Hippocampal formation (tissue), 2 donors: ENCODE results near the gene GUCD1.
A peak's percentile ranks its signal among the peaks of the same experiment; 100 is the strongest.

Experiments
- DNase-seq, 2 donors: peaks; one replicate each; lab custom pipeline; 2025; lab: John Stamatoyannopoulos, UW

Gene GUCD1

DNA sequence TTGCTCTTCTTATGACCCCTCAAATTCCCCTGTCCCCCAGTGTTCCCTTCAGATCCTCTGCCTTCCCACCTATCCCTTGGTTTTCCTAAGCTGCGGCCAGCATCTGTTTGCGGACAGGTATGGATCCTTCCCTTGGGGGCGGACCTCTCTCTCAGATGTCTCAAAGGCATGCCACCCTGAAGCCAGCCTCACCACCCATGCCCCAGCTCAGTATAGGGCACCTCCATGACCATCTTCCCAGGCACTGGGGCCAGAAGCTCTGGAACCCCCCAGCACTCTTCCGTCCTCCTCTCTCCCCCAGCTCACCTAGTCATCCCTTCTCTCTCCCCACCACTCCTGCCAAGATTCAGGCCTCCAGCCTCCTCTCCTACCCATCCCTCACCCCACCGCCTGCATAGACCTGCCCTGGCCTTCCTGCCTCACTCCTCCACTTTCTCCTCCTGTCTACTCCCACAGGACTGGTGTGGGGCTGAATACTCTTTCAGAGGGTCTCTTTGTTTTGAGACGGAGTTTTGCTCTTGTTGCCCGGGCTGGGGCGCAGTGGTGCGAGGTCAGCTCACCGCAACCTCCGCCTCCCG is 35.7 kb upstream of the GUCD1 start:
- no peak for DNase-seq

DNA sequence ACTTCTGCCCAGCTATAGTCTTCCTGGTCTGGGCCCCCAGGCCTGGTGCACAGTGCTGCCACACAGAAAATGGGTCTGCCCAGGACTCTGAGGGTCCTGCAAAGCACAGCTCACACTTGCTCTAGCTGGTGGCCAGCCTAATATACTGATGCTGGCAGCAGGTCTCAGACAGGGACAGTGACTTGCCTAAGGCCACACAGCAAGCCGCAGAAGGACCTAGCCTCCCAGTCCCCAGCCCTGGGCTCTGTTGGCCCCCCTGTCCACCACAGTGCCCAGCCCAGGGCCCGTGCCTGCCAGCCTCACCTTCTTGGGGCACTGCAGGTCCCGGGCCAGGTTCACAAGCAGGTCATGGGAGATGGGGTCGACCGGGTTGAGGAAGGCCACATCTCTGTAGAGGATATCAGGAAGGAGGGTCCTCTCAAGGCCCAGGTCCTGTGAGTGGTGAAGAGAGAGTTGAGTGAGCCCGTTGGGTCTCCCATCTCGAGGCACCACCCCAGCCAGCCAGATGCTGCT is 34.6 kb upstream of the GUCD1 start:
- no peak for DNase-seq

DNA sequence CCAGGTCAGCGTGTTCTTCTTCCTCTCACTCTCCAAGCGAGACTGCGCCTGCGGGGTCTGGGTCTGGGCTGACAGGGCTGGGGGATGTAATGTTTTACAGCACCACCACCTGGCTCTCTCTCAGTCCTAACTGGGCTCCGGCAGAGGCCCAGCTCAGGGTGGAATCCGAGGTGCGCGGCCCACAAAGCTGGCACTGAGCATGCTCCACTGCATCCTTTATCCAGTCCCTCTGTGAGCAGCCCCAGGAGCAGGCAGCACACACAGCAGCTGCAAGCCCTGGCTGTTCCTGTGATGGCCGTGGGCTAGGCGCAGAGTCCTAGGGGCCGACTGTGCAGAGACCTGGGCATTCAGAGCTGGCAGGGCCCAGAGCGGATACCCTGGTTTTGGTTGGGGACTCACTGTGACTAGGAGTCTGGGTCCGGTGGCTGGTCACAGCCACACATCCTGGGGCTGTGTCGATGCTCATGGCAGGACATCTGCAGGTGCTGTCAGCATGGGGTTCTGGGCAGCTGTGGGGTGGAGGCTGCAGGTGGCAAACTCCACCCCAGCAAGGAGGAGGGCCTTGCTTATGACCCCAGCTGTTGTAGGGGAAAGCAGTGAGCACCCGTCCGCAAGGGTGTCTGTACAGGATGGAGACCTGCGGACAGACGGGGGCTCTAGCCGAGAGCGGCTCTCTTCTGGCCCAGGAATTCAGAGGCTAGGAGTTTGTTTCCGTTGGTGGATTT is 34.0 kb upstream of the GUCD1 start:
- DNase-seq: no peak

DNA sequence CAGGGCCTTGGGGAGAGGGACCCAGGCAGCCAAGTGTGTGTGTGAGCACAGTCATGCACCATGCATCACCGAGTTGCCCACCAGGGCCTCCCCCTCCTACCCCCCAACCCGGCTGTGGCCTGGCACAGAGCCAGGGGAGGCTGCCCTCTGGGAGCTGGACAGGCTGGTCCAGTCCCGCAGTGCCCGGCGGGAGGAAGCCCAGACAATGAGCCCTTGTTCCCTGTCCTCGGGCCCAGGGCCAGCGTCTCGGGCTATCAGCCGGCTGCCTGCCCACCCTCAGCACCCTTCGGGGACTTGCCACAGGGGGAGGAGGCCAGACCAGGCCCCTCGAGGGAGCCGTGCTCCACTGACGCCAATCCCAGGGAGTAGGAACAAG is 33.4 kb upstream of the GUCD1 start:
- peak; percentile 78 to 90 for DNase-seq

GRCh38 chr22:24587948-24588347 is 33.0 kb upstream of the GUCD1 start:
- no peak for DNase-seq

DNA sequence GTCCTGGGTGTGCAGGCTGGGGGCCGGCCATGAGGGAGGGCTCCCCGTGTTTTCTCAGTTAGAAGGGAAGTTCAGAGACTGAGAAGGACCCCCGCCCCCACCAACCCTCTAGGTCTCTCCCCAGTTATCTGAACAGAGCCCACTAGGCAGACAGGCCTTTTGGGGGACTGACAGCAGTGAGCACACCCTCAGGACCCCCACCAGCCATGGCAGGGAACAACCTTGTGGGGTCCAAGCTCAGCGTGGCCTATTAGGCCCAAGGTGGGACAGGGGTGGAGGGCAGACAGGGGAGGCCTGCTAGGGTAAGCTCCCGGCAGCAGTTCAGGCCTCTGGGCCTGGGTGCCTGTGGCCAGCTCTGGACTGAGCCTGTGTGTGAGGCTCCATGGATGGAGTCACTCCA is 32.3 kb upstream of the GUCD1 start:
- no peak for DNase-seq

DNA sequence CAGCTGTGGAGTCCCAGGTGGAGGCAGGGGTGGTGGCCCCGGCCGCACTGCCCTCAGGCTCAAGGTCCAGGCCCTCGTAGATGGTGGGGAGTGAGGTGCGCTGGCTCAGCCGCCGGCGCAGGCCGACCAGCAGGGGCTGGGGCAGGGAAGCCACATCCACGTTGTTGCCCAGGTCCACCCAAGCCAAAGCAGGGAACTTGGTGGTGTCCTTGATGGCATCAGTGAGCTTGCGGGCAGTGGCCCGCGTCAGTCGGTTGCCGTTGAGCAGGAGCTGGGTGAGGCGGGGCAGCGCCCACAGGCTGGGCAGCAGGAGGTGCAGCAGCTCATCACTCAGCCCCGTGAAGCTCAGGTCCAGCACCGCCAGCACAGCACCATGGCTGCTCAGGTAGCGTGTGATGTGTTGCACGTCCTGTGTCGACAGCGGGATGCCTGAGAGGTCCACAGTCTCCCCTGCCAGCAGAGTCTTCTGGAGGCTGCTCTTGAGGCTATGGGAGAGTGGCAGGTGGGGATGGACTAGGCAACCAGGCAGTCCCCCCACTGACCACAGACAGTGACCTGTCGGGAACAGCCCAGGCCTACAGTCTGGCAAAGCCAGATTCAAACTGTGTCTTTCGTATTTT is 31.1 kb upstream of the GUCD1 start:
- DNase-seq: no peak

GRCh38 chr22:24585461-24585860 is 30.5 kb upstream of the GUCD1 start:
- no peak for DNase-seq

DNA sequence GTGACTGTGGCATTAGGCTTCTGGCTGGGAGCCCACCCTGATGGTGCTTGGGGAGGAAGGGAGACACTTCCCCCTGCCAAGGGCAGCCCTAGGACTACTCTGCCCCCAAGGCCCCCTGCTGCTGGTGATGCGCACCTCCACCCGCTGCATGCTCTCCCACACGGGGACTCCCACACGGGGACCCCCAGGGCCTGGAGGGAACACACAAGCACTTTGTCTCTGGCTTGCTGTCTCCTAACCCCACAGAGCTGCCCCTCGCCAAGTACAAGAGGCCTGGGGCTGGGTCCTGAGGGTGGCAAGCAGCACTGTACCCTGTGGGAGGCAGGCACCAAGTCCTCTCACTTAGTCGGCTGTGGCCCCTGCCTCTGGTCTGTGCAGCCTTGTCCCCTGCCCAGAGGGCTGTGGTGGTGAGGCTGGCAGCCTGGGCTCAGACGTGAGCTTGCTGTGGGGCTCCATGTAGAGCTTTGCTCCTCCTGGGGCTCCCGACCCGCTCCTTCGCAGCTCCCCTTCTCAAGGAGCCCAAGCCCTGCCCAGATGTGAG is 30.0 kb upstream of the GUCD1 start:
- no peak for DNase-seq

DNA sequence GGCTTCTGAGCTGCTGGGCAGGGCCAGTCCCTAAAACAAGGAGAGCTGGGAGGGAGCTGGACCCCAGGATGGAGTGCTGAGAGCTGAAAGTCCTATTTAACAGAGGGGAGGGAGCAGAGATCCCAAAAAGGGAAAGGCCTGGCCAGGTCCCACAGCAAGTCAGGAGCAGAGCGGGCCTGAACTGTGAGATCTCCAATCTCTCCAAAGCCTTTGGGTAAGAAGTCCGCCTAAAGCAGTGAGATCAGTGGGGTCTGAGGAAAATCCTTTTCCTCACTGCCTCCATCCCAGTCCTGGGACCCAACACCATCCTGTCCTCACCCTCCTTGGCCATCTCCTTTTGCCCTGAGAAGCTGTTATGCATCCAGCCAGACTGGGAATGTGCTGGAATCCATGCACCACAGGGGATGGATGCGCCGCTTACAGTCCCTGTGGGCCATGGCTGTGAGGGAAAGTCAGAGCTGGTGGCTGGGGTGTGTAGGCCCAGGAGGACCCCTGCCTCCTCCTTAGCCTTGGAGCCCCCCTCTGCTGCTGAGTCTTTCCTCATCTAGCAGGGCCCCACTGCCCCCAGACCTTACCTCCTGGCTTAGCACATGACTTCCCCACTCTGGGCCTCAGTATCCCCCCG is 29.3 kb upstream of the GUCD1 start:
- no peak for DNase-seq

DNA sequence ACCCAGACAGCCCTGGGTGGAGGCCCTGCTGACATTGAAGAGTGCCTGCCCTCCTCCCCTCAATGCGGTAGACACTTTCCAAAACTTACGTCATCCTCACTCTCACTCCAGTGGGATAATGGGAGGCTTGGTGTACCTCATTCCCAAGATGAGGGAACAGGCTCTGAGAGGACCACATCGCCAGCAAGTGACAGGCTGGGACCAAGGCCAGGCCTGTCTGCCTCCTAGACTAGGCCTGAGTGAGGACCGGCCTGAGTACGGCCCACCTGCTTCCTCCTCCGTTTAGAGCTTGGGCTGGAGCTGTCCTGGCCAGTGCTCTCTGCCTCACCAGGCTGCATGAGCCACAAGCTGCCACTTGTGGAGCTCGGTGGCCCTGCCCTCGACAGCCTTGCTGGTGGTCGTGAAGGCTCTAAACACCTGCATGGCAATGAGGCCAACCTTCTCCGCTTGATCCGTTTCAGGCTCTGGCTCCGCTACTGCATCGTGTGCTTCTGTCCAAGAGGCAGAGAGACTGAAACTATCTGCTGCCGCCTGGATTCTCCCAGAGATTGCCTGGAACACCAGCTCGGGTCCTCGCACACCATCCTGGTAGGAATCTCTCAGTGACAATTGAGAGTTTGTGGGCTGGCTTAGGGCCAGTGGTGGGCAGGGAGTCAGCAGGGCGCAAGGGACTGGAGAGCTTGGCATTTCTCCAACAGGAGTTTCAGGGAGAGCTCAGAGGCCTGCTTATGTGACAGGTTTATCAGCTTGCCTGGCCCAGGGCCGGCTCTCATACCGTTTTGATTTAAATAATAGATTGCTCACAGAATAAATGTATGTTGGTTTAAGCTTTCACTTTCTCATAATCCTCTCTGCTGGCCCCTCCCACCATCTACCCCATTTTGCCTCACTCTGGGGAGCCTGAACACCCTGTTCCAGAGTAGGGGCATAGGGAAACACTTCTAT is 28.6 kb upstream of the GUCD1 start:
- DNase-seq: no peak

DNA sequence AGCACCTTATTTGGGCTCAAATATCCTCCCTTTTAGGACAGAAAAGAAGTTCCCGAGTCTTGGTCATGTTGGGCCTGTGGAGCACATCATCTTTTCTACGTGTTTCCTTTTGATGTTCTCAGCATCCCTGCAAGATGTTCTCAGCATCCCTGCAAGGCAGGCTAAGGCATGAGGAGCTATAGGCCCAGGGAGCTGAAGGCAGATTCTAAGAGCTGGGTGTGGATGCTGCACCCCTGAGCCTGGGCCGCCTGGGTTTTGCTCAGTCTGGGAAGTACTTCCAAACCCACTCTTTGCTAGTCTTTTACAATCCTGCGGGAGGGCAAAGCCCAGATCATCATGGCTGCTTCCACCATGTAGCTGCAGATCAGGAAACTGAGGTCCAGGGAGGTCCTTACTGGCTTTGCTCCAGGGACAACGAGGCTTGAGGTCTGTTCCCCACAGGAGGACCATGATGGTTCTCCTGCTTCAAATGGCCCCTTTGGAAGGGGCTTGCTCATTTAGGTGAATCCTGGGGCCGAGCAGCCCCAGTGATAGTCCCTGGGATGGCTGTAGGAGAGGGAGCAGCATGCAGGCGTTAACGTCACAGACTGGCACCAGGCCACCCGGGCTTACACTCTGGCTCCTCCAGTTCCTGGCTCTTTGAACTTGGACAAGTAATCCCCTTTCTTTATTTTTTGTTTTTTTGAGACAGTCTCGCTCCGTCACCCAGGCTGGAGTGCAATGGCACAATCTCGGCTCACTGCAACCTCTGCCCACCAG is 27.3 kb upstream of the GUCD1 start:
- no peak for DNase-seq

- no peak for DNase-seq
Observed at GRCh38 chr22:24580276-24580675, 25.3 kb upstream of the GUCD1 start.

DNA sequence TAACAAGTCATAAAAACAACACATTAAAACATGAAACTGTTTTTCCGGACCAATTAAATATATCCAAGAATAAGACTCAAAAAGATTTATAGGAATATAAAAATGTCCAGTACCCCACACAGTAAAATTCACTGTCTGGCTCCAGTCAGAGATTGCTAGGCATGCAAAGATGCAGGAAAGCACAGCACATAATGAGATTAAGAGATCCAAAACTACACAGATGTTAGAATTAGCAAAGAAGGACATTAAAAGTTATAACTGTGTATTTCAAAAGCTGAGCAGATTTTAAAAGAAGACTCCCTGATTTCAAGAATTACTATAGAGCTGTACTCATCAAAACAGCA is 24.3 kb upstream of the GUCD1 start:
- DNase-seq: no peak

- no peak for DNase-seq
Observed at GRCh38 chr22:24578355-24579257, 23.7 kb upstream of the GUCD1 start.

DNA sequence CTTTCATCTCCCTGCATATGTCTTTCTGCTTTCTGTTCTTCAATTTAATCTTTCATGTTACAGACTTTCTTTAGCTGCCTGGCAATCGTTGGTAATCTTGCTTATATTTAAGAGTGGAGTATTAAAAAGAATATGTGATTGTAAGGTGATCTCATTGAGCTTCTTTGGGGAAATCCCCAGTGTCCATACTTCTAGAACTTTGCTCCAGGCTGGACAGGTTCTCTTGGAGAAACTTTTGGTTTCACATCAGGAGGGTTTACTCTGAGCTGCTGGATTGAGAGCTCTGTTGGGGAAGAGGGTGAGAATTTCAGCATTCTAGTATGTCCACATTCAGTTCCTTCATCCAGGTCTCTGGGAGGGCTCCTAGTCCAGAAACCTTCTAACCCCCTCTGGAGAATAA is 21.8 kb upstream of the GUCD1 start:
- no peak for DNase-seq

DNA sequence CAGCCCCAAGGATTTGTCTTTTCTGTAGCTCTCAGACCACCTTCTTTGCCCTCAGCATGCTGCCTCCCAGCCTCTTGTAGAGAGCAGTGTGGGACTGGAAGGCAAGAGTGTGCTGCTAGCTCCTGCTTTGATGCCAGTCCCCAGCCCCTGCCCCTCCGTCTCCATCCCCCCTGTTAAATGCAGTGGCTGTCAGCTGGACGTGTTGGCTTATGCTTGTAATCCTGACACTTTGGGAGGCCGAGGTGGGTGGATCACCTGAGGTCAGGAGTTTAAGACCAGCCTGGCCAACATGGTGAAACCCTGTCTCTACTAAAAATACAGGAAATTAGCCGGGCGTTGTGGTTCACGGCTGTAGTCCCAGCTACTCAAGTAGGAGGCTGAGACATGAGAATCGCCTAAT is 16.3 kb upstream of the GUCD1 start:
- no peak for DNase-seq

DNA sequence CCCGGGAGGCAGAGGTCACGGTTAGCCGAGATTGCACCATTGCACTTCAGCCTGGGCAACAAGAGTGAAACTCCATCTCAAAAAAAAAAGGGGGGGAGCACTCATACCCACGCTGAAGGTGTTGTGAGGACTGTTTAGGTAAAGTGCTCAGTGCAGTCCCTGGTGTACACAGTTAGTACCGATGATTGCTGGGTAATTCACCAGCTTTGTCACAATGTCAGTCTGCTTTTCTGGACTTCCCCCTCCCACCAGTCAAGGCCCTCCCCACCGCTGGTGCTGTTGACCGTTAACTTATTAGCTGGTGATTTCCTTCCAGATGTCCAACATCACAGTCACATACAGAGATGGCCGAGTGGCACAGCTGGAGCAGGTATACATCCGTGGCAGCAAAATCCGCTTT is 12.7 kb upstream of the GUCD1 start:
- no peak for DNase-seq

DNA sequence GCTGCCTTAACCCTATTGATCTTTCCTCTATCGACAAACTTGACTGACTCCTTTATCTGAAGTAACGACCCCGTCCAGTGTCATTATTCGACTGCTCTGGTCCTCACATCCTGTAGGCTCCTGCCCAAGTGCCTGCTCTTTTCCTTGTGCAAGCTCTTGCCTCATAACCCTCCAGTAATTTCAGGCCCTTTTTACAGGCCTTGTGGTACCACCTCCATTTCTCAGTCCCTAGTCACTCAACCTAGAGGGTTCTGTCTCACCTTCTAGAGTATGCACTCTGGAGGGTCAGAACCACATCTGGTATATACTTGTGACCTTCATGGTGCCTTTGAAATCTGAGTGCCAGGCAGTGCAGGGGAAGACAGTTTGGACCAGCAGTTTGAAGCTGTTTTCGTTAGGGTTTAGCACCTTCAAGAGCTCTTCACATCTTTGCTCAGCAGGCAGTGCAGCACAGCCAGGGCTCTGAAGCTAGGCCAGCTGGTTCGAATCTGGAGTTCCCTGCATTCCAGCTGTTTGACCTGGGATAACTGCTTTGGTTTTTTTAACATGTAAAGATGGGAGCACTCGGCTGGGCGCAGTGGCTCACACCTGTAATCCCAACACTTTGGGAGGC is 12.1 kb upstream of the GUCD1 start:
- DNase-seq: no peak
